Middle frontal gyrus (tissue), 1 donor: ENCODE data around the gene FLNB.
"Not testable (repeated sequence)": the region's sequence is repeated elsewhere in the genome, so short reads cannot be mapped to it uniquely, and the experiment has no call there.

ENCODE experiments used
- DNase-seq: peaks from one replicate; pipeline ENCODE4 v3.0.0-alpha.2; 2015; ENCODE audit warnings: low spot score; ENCODE audit errors: extremely low spot score

FLNB gene

DNA sequence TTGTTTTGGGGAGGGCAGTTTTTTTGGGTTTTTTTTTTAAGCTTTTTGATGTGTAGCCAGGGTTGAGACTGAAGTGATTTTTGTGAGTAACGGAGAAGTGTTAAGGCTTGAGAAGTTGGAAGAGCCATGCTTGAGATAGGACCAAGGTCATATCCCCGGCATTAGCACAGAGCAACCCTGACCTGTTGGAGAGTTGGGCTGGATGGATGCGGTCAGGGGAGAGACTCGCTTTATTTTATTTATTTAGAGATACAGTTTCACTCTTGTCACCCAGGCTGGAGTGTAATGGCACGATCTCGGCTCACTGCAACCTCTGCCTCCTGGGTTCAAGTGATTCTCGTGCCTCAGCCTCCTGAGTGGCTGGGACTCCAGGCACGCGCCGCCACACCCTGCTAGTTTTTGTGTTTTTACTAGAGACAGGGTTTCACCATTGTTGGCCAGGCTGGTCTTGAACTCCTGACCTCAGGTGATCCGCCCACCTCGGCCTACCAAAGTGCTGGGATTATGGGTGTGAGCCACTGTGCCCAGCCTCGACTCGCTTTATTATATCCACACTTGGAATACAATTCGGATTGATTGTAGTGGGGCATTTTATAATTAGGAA is 43.5 kb downstream of the FLNB start:
- DNase-seq, result not testable (repeated sequence)

DNA sequence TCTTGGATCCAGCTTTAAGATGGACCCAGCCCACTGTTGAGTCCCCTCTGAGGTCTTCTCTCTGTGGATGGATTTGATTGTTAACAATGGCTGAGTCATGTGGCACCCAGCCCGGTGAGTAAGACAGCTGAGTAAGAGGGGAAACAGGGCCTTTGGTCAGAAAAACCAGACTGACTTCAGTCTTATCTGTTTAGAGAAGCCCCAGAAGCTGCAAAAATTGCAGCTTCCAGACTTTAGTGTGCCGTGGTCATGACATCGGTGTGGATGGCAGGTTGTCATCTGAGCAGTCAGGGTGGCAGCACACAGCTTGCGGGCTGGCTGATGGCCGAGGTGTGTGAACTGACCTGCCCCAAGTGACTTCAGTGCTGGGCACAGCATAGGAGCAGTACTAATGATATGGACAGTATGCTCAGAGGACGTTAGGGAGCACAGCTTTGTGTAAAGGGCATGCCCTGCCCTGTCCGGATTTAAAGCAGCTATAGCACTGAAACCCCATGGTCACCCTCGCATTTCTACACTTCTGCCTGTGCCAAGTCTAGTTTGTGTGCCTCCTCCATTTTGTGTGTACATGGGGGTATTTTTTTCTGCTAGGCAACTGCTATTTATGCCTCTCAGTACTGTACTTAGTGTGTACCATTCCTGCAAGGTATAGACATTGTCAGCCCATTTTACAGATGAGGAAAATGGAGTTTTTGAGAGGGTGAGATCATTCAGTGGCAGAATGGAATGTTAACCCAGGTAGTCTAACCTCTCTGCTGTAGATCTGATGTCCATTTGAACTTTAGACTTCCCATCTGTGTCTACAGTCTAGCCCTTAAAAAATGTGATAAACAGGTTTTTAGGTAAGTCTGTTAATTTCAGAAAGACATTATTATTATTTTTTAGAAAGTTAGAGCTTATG is 44.4 kb downstream of the FLNB start:
- no peak for DNase-seq

DNA sequence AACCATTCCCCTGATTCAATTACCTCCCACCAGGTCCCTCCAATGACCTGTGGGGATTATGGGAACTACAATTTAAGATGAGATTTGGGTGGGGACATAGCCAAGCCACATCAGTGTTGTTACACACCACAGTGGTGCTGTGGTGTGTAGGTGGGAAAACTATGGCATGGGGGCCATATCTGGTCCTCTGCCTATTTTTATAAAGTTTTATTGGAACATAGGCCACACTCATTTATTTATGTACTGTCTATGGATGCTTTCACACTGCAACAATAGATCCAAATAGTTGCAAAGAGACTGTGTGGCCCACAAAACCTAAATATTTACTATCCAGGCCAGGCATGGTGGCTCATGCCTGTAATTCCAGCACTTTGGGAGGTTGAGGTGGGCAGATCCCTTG is 46.4 kb downstream of the FLNB start:
- no peak for DNase-seq

DNA sequence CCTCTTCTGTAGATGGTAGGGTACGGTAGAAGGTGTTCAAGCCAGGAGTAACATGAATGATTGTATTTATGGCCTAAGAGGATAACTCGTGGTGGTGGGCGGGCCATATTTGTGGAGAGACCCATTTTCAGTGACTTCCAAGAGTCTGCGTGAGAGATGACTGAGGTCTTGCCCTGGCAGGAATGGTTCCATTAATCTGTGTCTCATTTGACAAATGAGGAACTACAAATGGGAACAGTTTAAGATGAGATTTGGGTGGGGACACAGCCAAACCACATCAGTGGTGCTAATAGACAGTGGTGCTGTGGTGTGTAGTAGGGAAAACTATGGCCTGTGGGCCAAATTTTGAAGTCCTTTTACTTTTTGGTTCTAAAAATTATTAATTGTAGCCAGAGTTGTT is 47.1 kb downstream of the FLNB start:
- no peak for DNase-seq

DNA sequence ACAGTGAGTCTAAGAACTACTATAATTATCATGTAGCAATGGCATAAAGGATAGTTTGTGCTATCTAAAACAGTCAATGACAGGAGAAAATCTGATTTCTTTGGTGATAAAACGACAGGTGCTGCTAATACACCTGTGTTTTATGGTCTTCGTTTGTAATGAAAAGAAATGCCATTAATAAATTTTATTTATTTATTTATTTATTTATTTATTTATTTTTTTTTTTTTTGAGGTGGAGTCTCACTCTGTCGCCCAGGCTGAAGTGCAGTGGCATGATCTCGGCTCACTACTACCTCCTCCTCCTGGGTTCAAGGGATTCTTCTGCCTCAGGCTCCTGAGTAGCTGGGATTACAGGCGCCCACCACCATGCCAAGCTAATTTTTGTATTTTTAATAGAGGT is 47.7 kb downstream of the FLNB start:
- not testable (repeated sequence) for DNase-seq

DNA sequence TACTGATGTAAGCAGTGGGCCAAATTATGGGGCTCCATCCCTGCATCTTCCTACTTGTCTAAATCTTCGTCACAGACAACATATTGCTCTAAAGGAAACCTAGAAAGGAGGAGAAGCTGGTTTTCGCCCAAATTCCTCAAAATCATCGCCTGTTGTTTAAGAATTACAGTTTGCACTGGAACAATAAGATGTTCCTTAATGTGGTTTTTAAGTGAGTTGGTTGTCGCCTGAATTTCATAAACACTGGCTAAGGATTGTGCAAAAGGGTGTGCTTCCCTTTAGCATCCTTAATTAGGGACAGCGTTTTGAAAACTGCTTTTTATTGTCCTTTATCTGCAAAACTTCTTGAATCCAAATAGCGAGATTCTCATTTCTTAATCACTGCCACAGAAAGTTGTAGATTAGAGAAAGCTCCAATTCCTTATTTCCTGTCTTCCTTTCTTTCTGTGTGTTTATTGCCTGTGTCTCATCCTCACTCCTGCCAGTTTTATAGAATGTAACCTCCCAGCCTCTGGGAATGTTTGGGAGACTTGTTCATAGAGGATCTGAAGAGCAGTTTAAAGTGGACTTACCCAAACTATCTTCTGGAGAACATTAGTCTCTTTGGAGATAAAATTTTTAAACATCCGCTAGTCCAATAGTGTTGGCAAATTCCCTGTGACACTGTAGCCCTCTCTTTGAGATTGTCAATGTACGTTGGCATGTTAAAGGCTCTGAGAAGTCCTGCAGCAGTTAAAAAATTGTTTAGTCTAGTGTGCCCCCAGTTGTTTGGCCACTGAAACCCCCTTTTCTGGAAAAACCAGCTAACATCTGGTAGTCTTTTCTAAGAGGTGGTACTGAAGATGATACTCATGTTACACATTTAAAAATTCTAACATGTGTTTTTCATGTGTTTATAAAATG is 50.4 kb downstream of the FLNB start:
- DNase-seq, result no peak

DNA sequence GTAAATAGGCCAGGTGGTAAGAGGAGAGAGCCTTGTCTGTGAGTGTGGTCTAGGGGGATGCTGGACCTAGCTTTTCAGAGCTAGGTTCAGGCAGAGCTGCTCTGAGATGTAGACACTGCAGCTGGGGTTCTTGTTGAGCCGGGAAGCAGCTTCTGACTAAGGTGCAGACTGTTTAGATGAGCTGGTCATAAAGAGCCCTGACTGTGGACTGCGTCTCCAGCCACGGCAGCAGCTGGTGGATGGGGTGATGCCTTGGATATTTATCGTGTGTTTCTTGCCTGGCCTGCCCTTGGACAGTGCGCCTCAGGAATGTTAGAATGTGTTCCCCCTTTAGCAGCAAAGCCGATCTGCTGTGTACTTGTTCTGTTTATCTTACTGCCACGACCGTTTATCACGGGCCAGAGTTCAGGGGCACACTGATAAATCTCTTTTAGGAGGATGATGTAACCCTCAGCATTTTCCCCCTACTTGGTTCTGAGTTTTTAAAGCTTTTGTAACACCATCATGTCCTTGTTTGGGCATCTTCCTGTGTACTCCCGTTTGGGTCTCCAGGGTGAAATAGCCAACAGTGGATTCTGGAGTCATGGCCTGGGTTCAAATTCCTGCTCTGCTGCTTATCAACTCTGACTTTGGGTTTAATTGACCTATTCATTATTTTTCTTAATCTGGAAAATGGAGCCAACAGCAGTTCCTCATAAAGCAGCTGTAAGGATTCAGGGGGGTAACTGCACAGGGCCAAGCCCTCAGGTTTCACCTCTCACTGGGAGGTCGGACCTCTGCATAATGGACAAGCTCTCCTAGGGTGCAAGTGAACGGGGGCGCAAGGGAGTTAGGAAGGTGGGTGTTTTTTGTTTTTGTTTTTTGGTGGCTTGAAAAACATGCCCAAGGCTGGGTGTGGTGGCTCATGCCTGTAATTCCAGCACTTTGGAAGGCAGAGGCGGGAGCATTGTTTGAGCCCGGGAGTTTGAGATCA is 51.4 kb downstream of the FLNB start:
- no peak for DNase-seq

DNA sequence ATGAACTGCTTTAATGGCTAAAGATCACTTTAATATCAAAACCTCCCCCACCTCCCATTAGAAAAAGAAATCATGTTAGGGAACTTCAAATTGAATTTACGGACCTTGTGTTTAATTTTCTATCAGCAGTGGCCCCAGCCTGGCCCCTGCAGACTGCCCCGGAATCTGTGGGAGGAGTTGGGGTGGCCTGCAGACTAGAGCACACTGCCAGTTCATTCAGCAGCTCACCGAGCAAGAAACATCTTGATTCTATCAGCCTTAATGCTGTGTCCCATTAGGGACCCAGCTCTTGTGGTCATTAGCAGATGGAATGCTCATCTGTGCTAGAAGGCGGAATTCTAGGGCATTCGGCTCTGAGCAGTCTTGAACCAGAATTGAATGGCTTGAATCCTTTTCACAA is 54.2 kb downstream of the FLNB start:
- no peak for DNase-seq

DNA sequence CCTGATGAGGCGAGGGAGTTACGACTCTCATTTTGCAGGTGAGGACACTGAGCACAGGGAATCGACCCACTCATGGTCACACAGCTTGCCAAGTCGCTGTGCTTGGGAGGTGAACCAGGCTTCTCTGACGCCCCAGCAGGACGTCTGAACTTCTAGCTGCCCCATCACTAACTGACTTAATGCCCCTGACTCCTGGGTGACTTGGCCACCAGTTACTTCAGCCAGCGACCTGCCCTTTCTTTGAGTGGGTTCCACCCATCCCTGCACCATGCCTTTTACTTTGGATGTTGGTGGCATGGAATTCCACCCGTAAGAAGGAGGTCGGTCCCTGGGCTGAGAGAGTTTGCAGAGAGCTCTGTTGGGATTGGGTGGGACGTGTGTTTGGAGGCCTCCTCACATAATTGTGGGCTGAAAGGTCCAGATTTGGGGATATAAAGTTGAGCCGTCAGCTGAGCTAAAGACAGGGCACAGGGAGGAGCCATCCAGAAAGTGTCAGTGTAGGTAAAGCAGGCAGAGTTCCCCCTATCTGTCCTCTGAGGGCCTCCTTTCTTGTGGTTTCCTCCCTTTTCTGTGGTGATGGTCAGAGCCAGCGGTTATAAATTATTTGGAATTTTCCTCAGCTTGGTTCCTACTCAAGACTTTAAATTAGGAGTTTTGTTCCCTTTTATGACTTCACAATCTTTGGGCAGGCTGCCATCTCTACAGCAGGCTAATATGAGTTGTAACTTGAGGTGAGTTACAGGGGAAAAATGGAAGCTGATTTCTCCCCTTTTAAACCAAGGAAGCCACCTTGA is 55.0 kb downstream of the FLNB start:
- DNase-seq, result no peak

DNA sequence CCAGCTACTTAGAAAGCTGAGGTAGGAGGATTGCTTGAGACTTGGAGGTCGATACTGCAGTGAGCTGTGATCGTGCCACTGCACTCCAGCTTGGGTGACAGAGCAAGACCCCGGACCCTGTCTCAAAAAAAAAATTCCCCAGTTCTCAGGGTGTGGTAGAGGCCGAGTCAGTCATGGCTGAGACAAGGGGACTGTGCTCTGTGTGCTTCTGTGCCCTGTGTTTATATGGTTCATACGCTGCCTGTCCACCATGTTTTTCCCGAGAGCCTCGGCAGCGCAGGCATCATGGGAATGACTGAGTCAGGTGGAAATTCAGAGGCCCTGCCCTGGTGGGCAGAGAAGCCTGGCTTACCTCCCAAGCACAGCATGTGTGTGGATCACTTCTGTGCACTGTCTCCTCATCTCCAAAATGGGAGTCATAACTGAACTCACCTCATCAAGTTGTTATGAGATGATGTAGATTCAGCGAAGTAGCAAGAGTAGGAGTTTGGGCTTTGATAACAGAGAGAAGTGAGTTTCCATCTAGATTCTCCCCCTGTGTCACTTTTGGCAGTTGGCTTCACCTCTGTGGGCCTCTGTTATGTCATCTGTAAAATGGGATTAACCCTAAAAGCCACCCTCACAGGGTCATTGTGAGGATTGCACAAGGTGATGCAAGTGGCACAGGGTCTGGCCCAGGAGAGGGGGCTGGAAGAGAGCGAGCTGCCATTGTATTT is 56.9 kb downstream of the FLNB start:
- no peak for DNase-seq

DNA sequence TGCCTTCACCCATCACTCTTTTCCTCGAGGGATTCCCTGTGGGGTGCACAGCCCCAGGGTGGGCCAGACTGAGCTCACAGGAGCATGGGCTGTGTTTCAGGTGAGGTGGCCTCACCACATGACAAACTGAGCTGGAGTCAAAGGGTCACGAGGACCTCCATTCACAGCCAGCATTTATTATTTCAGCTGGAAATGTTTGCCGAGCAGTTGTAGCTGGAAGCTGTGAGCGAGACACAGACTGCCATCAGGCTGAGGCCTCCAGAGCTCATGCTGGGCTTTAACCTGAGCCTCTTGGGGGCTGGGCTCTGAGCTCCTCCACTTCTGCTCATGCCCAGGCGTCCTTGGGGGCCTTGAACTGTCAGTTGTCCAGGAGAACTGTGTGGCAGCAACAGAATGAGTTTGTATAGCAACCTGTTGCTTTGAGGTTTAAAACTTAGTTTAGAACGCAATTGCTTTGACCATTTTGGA is 57.5 kb downstream of the FLNB start:
- no peak for DNase-seq

DNA sequence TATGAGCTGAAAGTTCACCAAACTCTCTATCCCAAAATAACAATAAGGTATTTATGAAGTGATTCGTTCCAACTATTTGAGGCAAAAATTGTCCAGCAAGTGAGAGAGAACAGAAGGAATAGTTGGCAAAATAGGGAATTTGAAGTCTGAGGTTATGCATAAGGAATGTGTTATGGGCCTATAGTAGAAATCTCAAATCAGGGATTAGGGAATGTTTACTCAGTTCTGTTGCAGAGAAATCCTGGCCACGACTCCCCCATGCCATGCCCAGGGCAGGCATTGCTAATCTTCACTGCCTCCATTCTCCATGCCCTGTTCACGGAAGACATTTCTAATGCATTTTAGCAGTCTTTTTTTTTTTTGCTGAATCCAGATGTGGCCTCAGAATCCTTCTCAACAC is 58.6 kb downstream of the FLNB start:
- no peak for DNase-seq

DNA sequence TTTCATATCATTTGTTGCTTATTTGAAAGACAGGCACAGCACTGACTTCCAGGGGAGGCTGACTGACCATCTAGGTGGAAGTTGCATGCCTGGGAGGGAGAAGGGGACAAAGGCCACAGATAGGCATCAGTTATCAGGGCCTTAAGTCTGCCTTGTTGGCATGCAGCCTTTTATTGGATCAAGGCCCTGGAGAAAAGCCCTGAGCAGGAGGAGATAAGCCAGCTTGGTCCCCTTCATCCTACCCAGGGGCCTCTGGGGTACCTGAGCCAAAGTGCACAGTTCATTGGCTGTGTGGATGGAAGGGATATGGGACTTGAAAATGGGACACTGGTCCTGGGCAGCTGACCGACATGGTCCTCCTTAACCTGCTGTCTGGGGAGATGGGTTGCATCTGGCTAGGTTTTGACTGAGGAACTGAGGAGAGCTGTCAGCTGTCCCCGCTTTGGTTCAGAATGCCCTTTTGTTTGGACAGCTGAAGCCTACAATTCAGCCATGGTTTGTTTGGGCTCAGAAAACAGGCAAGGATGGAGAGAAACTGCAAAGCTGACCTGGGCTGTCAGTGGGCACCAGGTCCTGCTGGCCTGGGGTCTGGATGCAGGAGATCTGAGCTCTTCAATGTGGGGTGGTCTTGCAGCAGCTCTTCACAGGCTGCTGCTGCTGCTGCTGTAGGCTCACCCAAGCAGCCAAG is 60.0 kb downstream of the FLNB start:
- no peak for DNase-seq

DNA sequence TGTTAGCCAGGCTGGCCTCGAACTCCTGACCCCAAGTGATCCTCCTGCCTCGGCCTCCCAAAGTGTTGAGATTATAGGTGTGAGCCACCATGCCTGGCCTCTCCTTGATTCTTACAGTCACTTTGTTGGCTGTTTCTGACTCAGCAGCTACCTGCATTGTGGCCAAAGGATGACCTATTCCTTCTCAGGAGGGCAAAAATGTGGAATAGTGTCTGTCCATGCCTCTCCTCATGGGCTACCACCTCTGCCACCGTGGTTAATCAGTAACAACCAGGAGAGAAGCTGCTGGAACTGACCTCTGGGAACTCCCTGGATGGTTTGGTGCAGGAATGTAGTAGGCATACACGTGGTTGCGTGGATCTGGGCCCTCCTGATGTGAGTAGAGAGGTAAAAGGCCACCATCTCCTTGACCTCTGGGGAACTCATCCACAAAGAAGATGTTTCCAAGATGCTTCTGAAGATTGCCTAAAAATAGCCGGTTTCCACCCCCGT is 63.3 kb downstream of the FLNB start:
- DNase-seq, result no peak

DNA sequence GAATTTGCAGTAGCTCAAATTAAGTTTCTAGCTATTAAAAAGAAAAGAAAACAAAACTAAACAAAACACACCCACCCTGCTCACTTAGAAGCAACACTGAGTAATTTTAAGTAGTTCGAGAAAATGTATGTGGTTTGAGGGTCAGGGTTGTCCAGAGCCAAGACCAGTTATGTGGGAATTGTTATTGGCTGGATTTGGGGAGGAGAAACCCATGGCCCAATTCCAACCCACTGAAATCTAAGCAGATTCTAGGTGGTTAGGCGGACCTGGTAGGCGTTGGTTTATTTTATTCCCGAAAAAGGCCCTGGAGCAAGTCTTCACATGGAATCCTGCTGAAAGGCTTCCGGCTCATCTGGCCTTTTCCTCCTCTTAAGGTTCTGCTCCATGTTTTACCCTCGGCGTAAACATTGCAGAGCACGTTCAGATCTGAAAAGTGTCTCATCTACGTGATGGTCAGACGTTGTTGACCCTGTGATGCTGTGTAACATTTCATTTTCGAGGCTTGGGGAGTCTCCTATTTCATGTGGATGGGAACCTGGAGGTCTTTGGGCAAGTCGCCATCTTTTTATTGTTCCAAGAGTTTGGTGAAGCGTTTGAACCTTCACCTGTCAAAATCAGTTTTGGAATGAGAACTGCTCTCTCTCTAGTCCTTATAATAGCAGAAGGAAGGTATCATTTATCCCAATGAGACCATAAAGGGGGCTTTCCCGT is 64.0 kb downstream of the FLNB start:
- DNase-seq, result no peak

DNA sequence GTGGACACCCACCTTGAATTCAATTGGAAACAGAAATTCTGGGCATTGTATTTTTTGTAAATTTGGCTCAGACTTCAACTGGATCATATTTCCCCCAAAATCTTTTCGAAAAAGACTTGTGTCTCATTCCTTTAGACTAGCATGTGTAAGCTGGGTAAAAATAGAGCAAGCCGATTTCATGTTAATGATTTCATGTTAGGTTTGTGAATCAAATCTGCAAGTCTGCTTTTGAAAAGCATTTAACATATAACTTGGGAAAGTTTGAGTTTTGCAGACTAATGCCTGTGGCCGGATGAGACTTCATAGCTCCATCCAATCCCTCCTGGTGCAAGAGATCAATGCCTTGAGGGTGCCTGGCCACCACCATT is 64.5 kb downstream of the FLNB start:
- no peak for DNase-seq

DNA sequence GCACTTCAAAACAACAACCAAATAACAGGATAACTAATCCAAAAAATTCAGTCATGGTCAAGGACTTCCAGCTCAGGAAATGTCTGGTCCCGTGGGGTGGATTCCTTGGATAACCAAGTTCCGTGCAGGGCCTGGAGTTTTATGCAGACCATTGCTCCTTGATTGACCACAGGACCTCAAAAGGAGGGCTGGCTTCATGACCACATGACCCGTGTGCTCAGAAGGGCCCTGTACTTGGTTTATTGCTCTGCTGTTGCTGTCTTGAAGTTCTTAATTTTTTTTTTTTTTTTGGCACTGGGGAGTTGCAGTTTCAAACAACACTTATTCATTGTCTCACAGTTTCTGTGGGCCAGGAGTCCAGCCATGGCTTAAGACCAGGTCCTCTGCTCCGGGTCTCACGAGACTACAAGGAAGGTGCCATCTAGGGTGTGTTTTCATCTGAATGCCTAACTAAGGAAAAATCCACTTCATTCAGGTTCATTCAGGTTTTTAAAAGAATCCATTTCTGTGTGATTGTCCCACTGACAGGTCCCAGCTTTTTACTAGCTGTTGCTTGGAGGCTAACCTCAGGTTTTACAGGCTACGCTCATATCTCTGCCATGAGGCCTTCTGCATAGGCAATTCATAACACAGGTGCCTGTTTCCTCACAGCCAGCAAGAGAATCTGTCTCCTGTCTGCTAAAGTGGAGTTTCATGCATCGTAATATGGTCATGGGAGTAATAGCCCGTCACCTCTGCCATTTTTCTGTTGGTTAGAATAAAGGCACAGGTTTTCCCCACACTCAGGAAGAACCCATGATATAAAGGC is 65.3 kb downstream of the FLNB start:
- DNase-seq, result no peak
